Breast epithelium (tissue), 4 donors: ENCODE data around the gene MYO15B. TPM values are rescaled to one million over a fixed set of nuclear protein-coding genes. Genes with fewer than 3 reads are reported as not detected.

ENCODE experiments used
- DNase-seq, 2 donors: peaks; one replicate each; pipeline ENCODE4 v3.0.0-alpha.2; 2019; ENCODE audit warnings: low spot score in 2 of 2
- H3K27ac ChIP-seq, 2 donors: fragments of 200-600 bp; sonication (generic) in 1 of 2; one replicate each; pipeline ENCODE4 v1.5.1; 2016 to 2019; ENCODE audit warnings: mild to moderate bottlenecking in 1 of 2
- H3K27me3 ChIP-seq, 2 donors: fragments of 200-600 bp; sonication (generic) in 1 of 2; one replicate each; pipeline versions ENCODE4 v1.5.1 to v1.6.0; 2017 to 2019; ENCODE audit warnings: control low read depth in 1 of 2, mild to moderate bottlenecking in 1 of 2
- H3K36me3 ChIP-seq: fragments of 200-600 bp; one replicate; pipeline ENCODE4 v1.5.1; 2019
- H3K4me1 ChIP-seq, 2 donors: fragments of 200-600 bp; sonication (generic); one replicate each; pipeline ENCODE4 v1.5.1; 2016 to 2019; ENCODE audit warnings: control low read depth in 1 of 2
- H3K4me3 ChIP-seq, 3 donors: fragments of 200-600 bp; sonication (generic); 1 replicate in 2 of 3; 2 replicates in 1 of 3; pipeline ENCODE4 v1.5.1; 2016 to 2019; ENCODE audit warnings: mild to moderate bottlenecking in 3 of 3, moderate library complexity in 2 of 3
- H3K9me3 ChIP-seq, 2 donors: fragments of 200-600 bp; sonication (generic) in 1 of 2; one replicate each; pipeline ENCODE4 v1.5.1; 2016 to 2019; ENCODE audit warnings: control low read depth in 1 of 2
- CTCF ChIP-seq, 3 donors: fragments of 450-650 bp; IDR thresholded peaks; one replicate each; pipeline ENCODE4 v1.5.1; 2016 to 2017; ENCODE audit warnings: antibody characterized with exemption in 3 of 3, mild to moderate bottlenecking in 3 of 3, moderate library complexity in 3 of 3
- POLR2A ChIP-seq: fragments of 450-650 bp; IDR thresholded peaks from one replicate; pipeline ENCODE4 v1.6.1; 2016; ENCODE audit warnings: antibody characterized with exemption, mild to moderate bottlenecking, moderate library complexity
- POLR2AphosphoS5 ChIP-seq, 3 donors: sonication (generic); formaldehyde crosslinking; IDR thresholded peaks; one replicate each; pipeline ENCODE4 v1.6.1; 2017; ENCODE audit warnings: antibody characterized with exemption in 3 of 3
- intact Hi-C: fragments of 100-400 bp; cut with DNase I; formaldehyde crosslinking; loops from one replicate; pipeline ENCODE4 v1.15.1; 2023; ENCODE audit warnings: low total_unique reads
- total RNA-seq, 3 donors: library from RNA; depleted of rRNA; stranded (reverse); fragments of >200 nt; gene quantifications; one replicate each; pipeline ENCODE4 v1.1.0, GENCODE V29; 2016

MYO15B gene
- total RNA-seq, 3 donors from 2014 or later = 65.3 to 121 (median 86.6) TPM

GRCh38 chr17:75549246-75550138 lies 38.1 kb upstream of the MYO15B start:
- Histone ChIP-seq H3K27me3 (no peaks in the 10 kb centered on the region), H3K9me3 (no peaks in the 10 kb centered on the region), H3K4me1 (peaks cover 0 to 5% of the 10 kb centered on the region in 2 donors), H3K36me3 (no peaks in the 10 kb centered on the region), H3K4me3 (peak overlapping the region in 2 of 3 donors; percentile 11 to 50), H3K27ac (peak overlapping the region; percentile 83 to 97)
- intact Hi-C loops = loop anchor here (1.0 kb wide), 1 partner anchor 40 kb away; no protein-coding TSS in a partner anchor
- TF ChIP-seq POLR2A (peak; percentile 56), CTCF (IDR thresholded peaks at IDR 0.05) (no peak), POLR2AphosphoS5 (IDR thresholded peaks at IDR 0.05) (peak in 1 of 3 donors; percentile 60)
- DNase-seq = peak; percentile 87 to 88

- peaks cover 0 to 5% of the 10 kb centered on the region in 2 donors for H3K4me1 ChIP-seq
- H3K27me3 ChIP-seq = no peaks in the 10 kb centered on the region
- H3K27ac ChIP-seq = peak overlapping the region; percentile 83 to 97
- H3K4me3 ChIP-seq = peak overlapping the region in 1 of 3 donors; percentile 50
- DNase-seq = no peak
- H3K9me3 ChIP-seq = no peaks in the 10 kb centered on the region
- H3K36me3 ChIP-seq = no peaks in the 10 kb centered on the region
- intact Hi-C loops = no loop called here
- no peak for TF ChIP-seq POLR2A
- no peak for TF ChIP-seq CTCF (IDR thresholded peaks at IDR 0.05)
- TF ChIP-seq POLR2AphosphoS5 (IDR thresholded peaks at IDR 0.05) = no peak
Observed at GRCh38 chr17:75550139-75550465, 37.5 kb upstream of the MYO15B start.

GRCh38 chr17:75551266-75551665 lies 36.3 kb upstream of the MYO15B start:
- TF ChIP-seq CTCF (IDR thresholded peaks at IDR 0.05) = no peak
- no peak for TF ChIP-seq POLR2A
- TF ChIP-seq POLR2AphosphoS5 (IDR thresholded peaks at IDR 0.05) = no peak
- intact Hi-C loops = no loop called here
- no peak for DNase-seq
- H3K4me3 ChIP-seq = no peak overlapping the region
- H3K9me3 ChIP-seq = no peaks in the 10 kb centered on the region
- peak overlapping the region; percentile 83 to 97 for H3K27ac ChIP-seq
- peaks cover 0 to 5% of the 10 kb centered on the region in 2 donors for H3K4me1 ChIP-seq
- H3K36me3 ChIP-seq = no peaks in the 10 kb centered on the region
- no peaks in the 10 kb centered on the region for H3K27me3 ChIP-seq

- H3K36me3 ChIP-seq = no peaks in the 10 kb centered on the region
- H3K4me1 ChIP-seq = peaks cover 0 to 13% of the 10 kb centered on the region in 2 donors
- H3K4me3 ChIP-seq = no peak overlapping the region
- no peaks in the 10 kb centered on the region for H3K27me3 ChIP-seq
- TF ChIP-seq POLR2A (no peak), CTCF (IDR thresholded peaks at IDR 0.05) (no peak), POLR2AphosphoS5 (IDR thresholded peaks at IDR 0.05) (no peak)
- intact Hi-C loops = no loop called here
- no peak overlapping the region for H3K27ac ChIP-seq
- H3K9me3 ChIP-seq = no peaks in the 10 kb centered on the region
- no peak for DNase-seq
Observed at GRCh38 chr17:75552425-75553294, 34.9 kb upstream of the MYO15B start.
